Stimulated activated CD8-positive, alpha-beta memory T cell treated with anti-CD3 and anti-CD28 coated beads, Interleukin-15, amount 100 ng/mL, for 4 hours (primary cell): ENCODE data around the gene TRABD2B.

Experiments
- DNase-seq, 2 donors: peaks; one replicate each; pipeline ENCODE4 v3.0.0-alpha.2; 2020; ENCODE audit warnings: low read depth in 2 of 2

Gene TRABD2B

GRCh38 chr1:47803815-47804501 lies 193.2 kb downstream of the TRABD2B start:
- no peak for DNase-seq

DNA sequence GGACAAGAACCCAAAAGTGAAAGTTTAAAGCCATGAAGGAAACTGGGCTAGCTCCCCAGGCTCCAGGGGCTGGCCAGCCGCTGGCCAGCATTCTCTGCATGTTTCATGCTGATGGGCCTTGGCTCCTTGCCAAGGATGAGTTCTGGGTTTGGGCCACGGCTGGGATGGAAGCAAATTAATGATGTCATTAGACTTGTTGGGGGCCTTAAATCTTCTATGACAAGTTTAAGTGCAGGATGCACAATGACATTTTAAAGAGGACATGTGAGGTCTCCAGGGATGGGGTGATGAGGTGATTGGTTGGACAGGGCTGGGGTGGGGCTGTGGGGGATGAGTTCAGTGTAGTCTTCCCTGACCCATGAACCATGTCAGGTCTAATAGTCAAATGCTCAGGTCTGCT lies 199.6 kb downstream of the TRABD2B start:
- DNase-seq: no peak

GRCh38 chr1:47796626-47797025 lies 200.6 kb downstream of the TRABD2B start:
- no peak for DNase-seq

- DNase-seq: no peak
Measured at GRCh38 chr1:47795102-47795501, 202.1 kb downstream of the TRABD2B start.

DNA sequence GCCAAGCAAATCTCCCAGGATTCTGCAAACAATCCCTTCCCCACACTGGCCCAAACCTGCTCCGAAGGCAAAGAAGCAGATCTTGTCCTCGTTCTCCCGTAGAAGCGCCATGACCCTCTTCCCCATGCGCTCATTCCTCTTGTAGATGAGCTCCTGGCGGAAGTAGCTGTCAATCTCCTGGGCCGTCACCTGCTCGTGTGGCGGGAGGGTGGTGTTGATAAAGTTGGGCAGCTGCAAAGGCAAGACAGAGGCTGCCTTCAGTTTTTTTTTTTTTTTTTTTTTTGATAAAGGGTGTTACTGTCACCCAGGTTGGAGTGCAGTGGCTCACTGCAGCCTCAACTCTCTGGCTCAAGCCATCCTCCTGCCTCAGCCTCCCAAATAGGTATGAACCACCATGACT lies 202.7 kb downstream of the TRABD2B start:
- no peak for DNase-seq

- no peak for DNase-seq
Measured at GRCh38 chr1:47794081-47794480, 203.1 kb downstream of the TRABD2B start.

DNA sequence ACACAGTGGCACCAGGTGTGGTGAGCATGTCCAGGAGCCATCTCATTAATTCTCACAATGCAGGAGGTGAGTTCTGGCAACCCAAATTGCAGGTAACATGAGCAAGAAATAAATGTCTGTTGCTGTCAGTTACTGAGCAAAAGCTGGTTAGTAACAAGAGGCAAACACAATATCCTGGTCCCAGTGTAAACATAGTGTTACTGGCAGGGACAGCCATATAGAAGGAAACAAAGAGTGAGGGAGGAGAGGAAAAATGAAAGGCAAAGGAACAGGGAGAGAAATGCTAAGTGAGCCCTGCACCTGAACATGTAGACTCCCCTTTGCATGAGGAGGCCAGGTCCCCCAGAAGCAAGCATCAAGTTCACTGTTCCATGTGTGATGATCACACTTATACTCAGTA lies 203.6 kb downstream of the TRABD2B start:
- DNase-seq: no peak

GRCh38 chr1:47792779-47793178 lies 204.4 kb downstream of the TRABD2B start:
- no peak for DNase-seq

GRCh38 chr1:47791879-47792608 lies 205.1 kb downstream of the TRABD2B start:
- no peak for DNase-seq

GRCh38 chr1:47788761-47789160 lies 208.4 kb downstream of the TRABD2B start:
- DNase-seq: no peak

- no peak for DNase-seq
Measured at GRCh38 chr1:47787560-47787959, 209.6 kb downstream of the TRABD2B start.

GRCh38 chr1:47786316-47786715 lies 210.9 kb downstream of the TRABD2B start:
- DNase-seq: no peak

- DNase-seq: no peak
Measured at GRCh38 chr1:47785561-47786271, 211.5 kb downstream of the TRABD2B start.

- no peak for DNase-seq
Measured at GRCh38 chr1:47785118-47785517, 212.1 kb downstream of the TRABD2B start.

DNA sequence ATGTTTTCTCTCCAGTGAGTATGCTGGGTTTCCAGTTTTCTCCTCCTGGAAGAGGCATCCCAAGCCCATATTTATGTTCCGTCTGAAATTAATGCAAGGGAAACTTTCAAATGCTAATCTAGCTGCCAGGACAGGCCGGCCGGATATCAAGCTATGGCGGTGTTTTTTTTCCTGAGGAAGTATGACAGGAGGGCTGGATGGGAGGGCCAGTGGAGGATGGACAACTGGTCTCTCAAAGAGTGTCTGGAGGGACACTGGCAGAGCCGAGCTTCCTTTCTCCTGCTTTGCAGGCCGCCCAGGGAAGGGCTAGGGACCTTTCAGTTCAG lies 212.7 kb downstream of the TRABD2B start:
- no peak for DNase-seq

GRCh38 chr1:47783638-47784496 lies 213.3 kb downstream of the TRABD2B start:
- DNase-seq: no peak

DNA sequence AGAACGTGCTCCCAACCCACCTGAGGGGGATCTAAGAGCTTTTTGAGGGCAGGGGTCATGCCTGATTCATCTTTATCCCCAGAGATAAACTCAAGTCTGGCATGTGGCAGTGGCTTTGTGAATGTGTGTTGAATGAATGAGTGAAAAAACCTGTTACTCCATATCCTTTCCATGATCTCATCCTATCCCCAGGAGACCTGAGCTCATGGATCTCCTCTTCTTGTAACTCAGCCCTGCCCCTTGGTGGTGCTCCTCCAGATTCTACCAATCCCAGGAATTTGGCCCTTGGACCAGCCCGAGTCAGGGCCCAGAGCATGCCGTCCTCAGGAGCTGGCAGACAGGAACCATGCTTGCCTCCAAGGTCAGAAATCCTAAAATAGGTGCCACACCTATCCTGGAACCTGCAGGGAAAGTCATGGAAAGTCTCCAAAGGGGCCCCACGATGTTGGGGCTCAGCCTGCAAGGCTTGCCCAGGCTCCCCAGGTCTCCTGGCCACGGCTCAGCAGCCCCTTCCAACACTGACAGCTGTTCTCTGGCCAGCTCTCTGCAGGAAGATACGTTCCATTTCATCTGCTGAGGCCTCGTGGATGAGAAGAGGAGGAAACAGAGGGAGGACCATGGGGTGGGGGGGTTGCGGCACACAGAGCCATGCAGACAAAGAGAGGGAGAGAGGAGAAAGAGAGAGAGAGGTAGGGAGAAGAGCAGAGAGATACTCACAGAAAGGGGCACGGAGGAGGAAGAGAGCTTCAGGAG lies 214.6 kb downstream of the TRABD2B start:
- no peak for DNase-seq

DNA sequence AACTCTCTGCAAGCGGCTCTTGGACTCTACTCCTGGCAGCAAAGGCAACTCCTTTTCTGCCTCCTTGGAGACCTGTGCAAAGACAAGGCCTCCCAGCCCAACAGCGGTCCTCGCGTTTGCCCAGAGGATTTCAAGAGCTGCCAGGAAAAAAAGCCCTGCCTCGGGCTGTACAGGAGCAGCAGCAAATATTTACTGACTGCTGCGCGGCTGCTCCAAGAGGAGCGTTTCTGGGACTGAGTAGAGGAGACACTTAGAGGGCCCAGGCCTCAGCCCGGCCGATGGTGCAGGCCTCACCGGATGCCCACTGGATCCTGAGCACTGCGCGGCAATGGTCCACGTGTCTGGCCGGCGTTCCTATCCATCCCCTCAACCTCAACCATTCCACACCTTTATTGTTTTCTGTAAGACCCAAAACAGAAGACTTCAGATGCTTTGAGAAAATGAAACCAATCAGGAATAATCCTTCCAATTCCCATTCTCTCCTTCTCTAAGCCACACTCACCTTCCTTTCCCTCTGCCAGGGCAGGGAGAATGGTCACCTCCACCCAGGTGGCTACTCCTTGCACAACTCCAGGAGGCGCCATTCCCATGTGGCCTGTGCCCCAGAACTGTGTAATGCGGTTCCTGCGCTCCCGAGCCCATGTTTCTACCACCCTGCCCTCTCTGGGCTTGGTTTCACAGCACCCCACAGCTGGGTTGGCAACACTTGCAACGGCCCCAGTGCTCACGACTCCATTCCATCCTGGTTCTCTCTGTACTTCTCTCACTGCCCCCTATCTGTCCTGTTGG lies 215.8 kb downstream of the TRABD2B start:
- DNase-seq: no peak

DNA sequence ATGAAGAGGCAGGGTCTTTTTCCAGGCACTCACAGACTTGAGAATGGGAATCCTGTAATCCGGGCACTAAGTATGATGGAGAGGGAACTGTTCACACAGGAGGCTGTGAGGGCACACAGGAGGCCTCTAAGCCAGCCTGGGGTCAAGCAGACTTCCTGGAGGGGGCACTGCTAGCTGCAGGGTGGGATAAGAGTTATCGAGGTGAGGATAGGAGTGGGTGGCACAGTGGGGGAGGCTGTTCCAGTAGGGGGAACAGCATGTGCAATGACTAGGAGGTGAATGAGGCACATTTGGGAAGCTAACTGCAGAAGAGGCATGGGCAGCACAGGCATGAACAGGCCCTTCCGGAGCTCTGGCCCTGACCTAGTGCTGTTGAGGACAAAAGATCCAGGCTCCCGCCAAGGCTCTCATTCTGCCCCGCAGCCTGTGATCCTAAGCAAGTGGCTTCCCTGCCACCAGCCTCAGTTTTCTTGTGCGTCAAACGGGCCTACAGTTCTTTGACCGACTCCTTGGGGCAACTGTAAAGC lies 216.7 kb downstream of the TRABD2B start:
- no peak for DNase-seq

DNA sequence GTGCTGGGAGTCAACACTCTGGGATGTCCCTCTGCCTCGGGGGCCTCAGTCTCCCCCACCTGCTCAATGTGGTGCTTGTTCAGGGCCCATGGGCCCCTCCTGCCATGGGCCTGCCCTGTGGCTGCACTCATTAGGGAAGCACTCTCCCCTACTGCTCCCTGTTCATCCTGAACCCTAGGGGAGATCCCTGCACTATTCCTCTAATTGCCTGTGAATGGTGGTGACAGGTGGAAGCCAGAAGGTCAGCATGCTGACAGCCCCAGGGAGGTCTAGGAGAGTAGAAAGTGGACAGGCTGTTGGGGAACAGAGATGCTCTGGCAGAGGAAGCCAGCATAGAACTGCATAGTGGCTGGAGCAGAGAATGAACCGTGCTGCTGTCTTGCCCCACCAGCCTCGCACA lies 217.6 kb downstream of the TRABD2B start:
- DNase-seq: no peak
